ENCODE data around the gene EIF4B.

Gene EIF4B

GRCh38 chr12:53052419-53053217, 46.4 kb downstream of the EIF4B start:
- Mint-ChIP-seq H3K27ac (peak overlapping the region in 1 of 2 donors; percentile 67), H3K9me3 (no peaks in the 10 kb centered on the region), H3K27me3 (peaks cover 0 to under 1% of the 10 kb centered on the region in 2 donors), H3K36me3 (ENCODE audit: insufficient read depth) (peaks cover 6% of the 10 kb centered on the region), H3K4me1 (ENCODE audit: low read depth in 2 of 2) (peaks cover 10 to 14% of the 10 kb centered on the region in 2 donors), H3K4me3 (no peak overlapping the region)
- no peak for DNase-seq
- ATAC-seq (replicated peaks) = no peak

GRCh38 chr12:53053218-53054111, 47.2 kb downstream of the EIF4B start:
- Mint-ChIP-seq H3K4me3 (peak overlapping the region; percentile 93 to 96), H3K4me1 (ENCODE audit: low read depth in 2 of 2) (peaks cover 10 to 14% of the 10 kb centered on the region in 2 donors), H3K27me3 (peaks cover 0 to 9% of the 10 kb centered on the region in 2 donors), H3K27ac (peak overlapping the region; percentile 83 to 92), H3K9me3 (no peaks in the 10 kb centered on the region), H3K36me3 (ENCODE audit: insufficient read depth) (peaks cover 6% of the 10 kb centered on the region)
- ATAC-seq (replicated peaks) (peak; percentile 38), DNase-seq (peak; percentile 48 to 61 (median 61))

- Mint-ChIP-seq H3K27ac (peak overlapping the region; percentile 83 to 92), H3K4me3 (peak overlapping the region; percentile 93 to 96), H3K4me1 (ENCODE audit: low read depth in 2 of 2) (peaks cover 10 to 14% of the 10 kb centered on the region in 2 donors), H3K9me3 (no peaks in the 10 kb centered on the region), H3K27me3 (peaks cover 0 to 11% of the 10 kb centered on the region in 2 donors), H3K36me3 (ENCODE audit: insufficient read depth) (peaks cover 6% of the 10 kb centered on the region)
- DNase-seq (peak; percentile 89 to 93 (median 90)), ATAC-seq (replicated peaks) (peak; percentile 91)
Measured at GRCh38 chr12:53054112-53054878, 48.0 kb downstream of the EIF4B start.

GRCh38 chr12:53055471-53056266, 49.4 kb downstream of the EIF4B start:
- Mint-ChIP-seq H3K36me3 (ENCODE audit: insufficient read depth) (peaks cover 6% of the 10 kb centered on the region), H3K9me3 (no peaks in the 10 kb centered on the region), H3K27ac (no peak overlapping the region), H3K27me3 (peaks cover 0 to 11% of the 10 kb centered on the region in 2 donors), H3K4me3 (peak overlapping the region; percentile 58 to 72), H3K4me1 (ENCODE audit: low read depth in 2 of 2) (peaks cover 10 to 12% of the 10 kb centered on the region in 2 donors)
- no peak for DNase-seq
- ATAC-seq (replicated peaks) = no peak

- no peak for DNase-seq
- Mint-ChIP-seq H3K4me1 (ENCODE audit: low read depth in 2 of 2) (peaks cover 12 to 14% of the 10 kb centered on the region in 2 donors), H3K4me3 (no peak overlapping the region), H3K27me3 (peaks cover 0 to 11% of the 10 kb centered on the region in 2 donors), H3K9me3 (no peaks in the 10 kb centered on the region), H3K27ac (no peak overlapping the region), H3K36me3 (ENCODE audit: insufficient read depth) (peaks cover 7% of the 10 kb centered on the region)
- ATAC-seq (replicated peaks) = no peak
Measured at GRCh38 chr12:53056296-53056695, 50.0 kb downstream of the EIF4B start.

- Mint-ChIP-seq H3K4me3 (no peak overlapping the region), H3K27me3 (peaks cover 0 to 11% of the 10 kb centered on the region in 2 donors), H3K9me3 (no peaks in the 10 kb centered on the region), H3K27ac (no peak overlapping the region), H3K4me1 (ENCODE audit: low read depth in 2 of 2) (peaks cover 14% of the 10 kb centered on the region in 2 donors), H3K36me3 (ENCODE audit: insufficient read depth) (peaks cover 9% of the 10 kb centered on the region)
- ATAC-seq (replicated peaks) = no peak
- DNase-seq = no peak
Measured at GRCh38 chr12:53056901-53057300, 50.6 kb downstream of the EIF4B start.

GRCh38 chr12:53057816-53058500, 51.7 kb downstream of the EIF4B start:
- no peak overlapping the region for H3K27ac Mint-ChIP-seq
- no peak for DNase-seq
- H3K36me3 Mint-ChIP-seq (ENCODE audit: insufficient read depth) = peaks cover 12% of the 10 kb centered on the region
- ATAC-seq (replicated peaks) = no peak
- peaks cover 0 to 11% of the 10 kb centered on the region in 2 donors for H3K27me3 Mint-ChIP-seq
- H3K4me1 Mint-ChIP-seq (ENCODE audit: low read depth in 2 of 2) = peaks cover 12 to 14% of the 10 kb centered on the region in 2 donors
- H3K9me3 Mint-ChIP-seq = no peaks in the 10 kb centered on the region
- H3K4me3 Mint-ChIP-seq = no peak overlapping the region

GRCh38 chr12:53058674-53059433, 52.6 kb downstream of the EIF4B start:
- no peak for ATAC-seq (replicated peaks)
- no peak for DNase-seq
- peaks cover 11% of the 10 kb centered on the region for H3K36me3 Mint-ChIP-seq (ENCODE audit: insufficient read depth)
- H3K9me3 Mint-ChIP-seq = no peaks in the 10 kb centered on the region
- no peak overlapping the region for H3K4me3 Mint-ChIP-seq
- H3K4me1 Mint-ChIP-seq (ENCODE audit: low read depth in 2 of 2) = peaks cover 12% of the 10 kb centered on the region in 2 donors
- peaks cover 0 to 11% of the 10 kb centered on the region in 2 donors for H3K27me3 Mint-ChIP-seq
- H3K27ac Mint-ChIP-seq = no peak overlapping the region

- DNase-seq (no peak), ATAC-seq (replicated peaks) (no peak)
- peaks cover 8% of the 10 kb centered on the region for H3K36me3 Mint-ChIP-seq (ENCODE audit: insufficient read depth)
- H3K27ac Mint-ChIP-seq = peak overlapping the region in 1 of 2 donors; percentile 60
- peaks cover 7 to 8% of the 10 kb centered on the region in 2 donors for H3K4me1 Mint-ChIP-seq (ENCODE audit: low read depth in 2 of 2)
- no peak overlapping the region for H3K4me3 Mint-ChIP-seq
- peaks cover 0 to 11% of the 10 kb centered on the region in 2 donors for H3K27me3 Mint-ChIP-seq
- no peaks in the 10 kb centered on the region for H3K9me3 Mint-ChIP-seq
Measured at GRCh38 chr12:53059434-53060063, 53.3 kb downstream of the EIF4B start.

GRCh38 chr12:53060064-53060720, 53.9 kb downstream of the EIF4B start:
- Mint-ChIP-seq H3K9me3 (no peaks in the 10 kb centered on the region), H3K27me3 (peaks cover 0 to 11% of the 10 kb centered on the region in 2 donors), H3K4me1 (ENCODE audit: low read depth in 2 of 2) (peaks cover 7 to 8% of the 10 kb centered on the region in 2 donors), H3K27ac (peak overlapping the region in 1 of 2 donors; percentile 60), H3K4me3 (no peak overlapping the region), H3K36me3 (ENCODE audit: insufficient read depth) (peaks cover 12% of the 10 kb centered on the region)
- DNase-seq (no peak), ATAC-seq (replicated peaks) (no peak)
